HepG2 (cell line): Measurements from ENCODE around the gene DEFB129. TPM values are rescaled to one million over a fixed set of nuclear protein-coding genes. Genes with fewer than 3 reads are reported as not detected.

ENCODE experiments used
- ATAC-seq: fragments of 200-7000 bp; cut with Tn5 transposase; 3 replicates; pipeline ENCODE4 v1.9.1; 2020; ENCODE audit warnings: mild to moderate bottlenecking, moderate library complexity
- BruUV-seq: library from RNA; stranded (reverse); fragments of 400-500 nt; replicated peaks from 2 replicates; lab custom pipeline; 2021; lab: Mats Ljungman, UMichigan
- CTCF ChIA-PET: fragments of 300-600 bp; formaldehyde crosslinking; extraction: SDS; loops from one replicate; lab custom pipeline; 2021; ENCODE audit warnings: low total read pairs, inconsistent platforms, low intra/inter-chr PET ratio; lab: Yijun Ruan, JAX
- POLR2A ChIA-PET: fragments of 350-600 bp; sonication (Branson Sonifier 250); formaldehyde crosslinking; loops from one replicate; lab custom pipeline; 2020; ENCODE audit warnings: antibody characterized with exemption, inconsistent platforms; lab: Yijun Ruan, JAX
- DNase-seq: peaks from one replicate; pipeline ENCODE4 v3.0.0-alpha.2; 2015; ENCODE audit warnings: low spot score
- FAIRE-seq: peaks from 3 replicates; lab custom pipeline; 2011; peaks lifted over from hg19 to GRCh38; lab: Jason Lieb, UNC
- H2AFZ ChIP-seq: one replicate; pipeline ENCODE4 v1.6.1; 2011; ENCODE audit warnings: low read length, inconsistent platforms
- H3K27ac ChIP-seq: fragments of 300-600 bp; 3 replicates; pipeline ENCODE4 v1.8.0; 2011; ENCODE audit warnings: mixed run types, mild to moderate bottlenecking, mixed read lengths, low read length, inconsistent platforms; ENCODE audit not compliant: insufficient read depth; ENCODE audit errors: extremely low read length
- H3K27me3 ChIP-seq, 2 experiments: fragments of 200-600 bp in 1 of 2; 2 replicates in 1 of 2; 3 replicates in 1 of 2; pipeline versions ENCODE4 v1.6.0 to v1.8.0; 2011; ENCODE audit warnings: low read length in 2 of 2, mild to moderate bottlenecking in 2 of 2, moderate library complexity in 2 of 2, inconsistent platforms in 1 of 2; ENCODE audit not compliant: insufficient read depth in 2 of 2, control insufficient read depth in 1 of 2
- H3K36me3 ChIP-seq, 2 experiments: fragments of 200-600 bp in 1 of 2; replicated peaks in 1 of 2; 2 replicates in 1 of 2; 3 replicates in 1 of 2; pipeline versions ENCODE4 v1.5.1 to v1.8.0; 2011; ENCODE audit warnings: low read length in 2 of 2, inconsistent platforms in 1 of 2; ENCODE audit not compliant: insufficient read depth in 2 of 2, control insufficient read depth in 1 of 2
- H3K4me1 ChIP-seq: 2 replicates; pipeline ENCODE4 v1.5.1; 2012; ENCODE audit warnings: low read length, inconsistent platforms; ENCODE audit not compliant: insufficient read depth
- H3K4me2 ChIP-seq: 2 replicates; pipeline ENCODE4 v1.6.0; 2011; ENCODE audit warnings: low read depth, low read length, inconsistent platforms
- H3K4me3 ChIP-seq, 3 experiments: fragments of 200-600 bp in 1 of 3; sonication (generic), shearing (Covaris generic) in 1 of 3; replicated peaks in 1 of 3; 2 replicates each; pipeline ENCODE4 v1.5.1; 2011 to 2016; ENCODE audit warnings: low read length in 3 of 3, inconsistent platforms in 2 of 3, low read depth in 2 of 3, mild to moderate bottlenecking in 2 of 3, control low read depth in 1 of 3, mixed read lengths in 1 of 3; ENCODE audit not compliant: insufficient read depth in 1 of 3
- H3K79me2 ChIP-seq: one replicate; pipeline ENCODE4 v1.6.1; 2011; ENCODE audit warnings: low read length, inconsistent platforms; ENCODE audit not compliant: insufficient read depth
- H3K9ac ChIP-seq: 2 replicates; pipeline ENCODE4 v1.6.0; 2011; ENCODE audit warnings: mild to moderate bottlenecking, low read depth, low read length, inconsistent platforms; ENCODE audit not compliant: insufficient read depth
- H3K9me3 ChIP-seq: 2 replicates; pipeline ENCODE4 v1.5.1; 2012; ENCODE audit warnings: mild to moderate bottlenecking, low read length
- H4K20me1 ChIP-seq: 2 replicates; pipeline ENCODE4 v1.6.0; 2011; ENCODE audit warnings: inconsistent platforms, mild to moderate bottlenecking, low read length, moderate library complexity; ENCODE audit not compliant: insufficient read depth
- ATF7 ChIP-seq, 2 experiments: fragments of 450-650 bp in 1 of 2; sonication (generic) in 1 of 2; formaldehyde crosslinking in 1 of 2; IDR thresholded peaks; 2 replicates each; pipeline versions ENCODE4 v1.4.0 to v1.6.1; 2016 to 2020; ENCODE audit warnings: antibody characterized with exemption in 1 of 2, mild to moderate bottlenecking in 1 of 2, missing genetic modification reagents in 1 of 2
- CREB1 ChIP-seq, 2 experiments: fragments of 450-650 bp in 1 of 2; IDR thresholded peaks; 2 replicates each; pipeline ENCODE4 v1.6.1; 2016 to 2017; ENCODE audit warnings: control low read depth in 1 of 2, mild to moderate bottlenecking in 1 of 2, missing compliant biosample characterization in 1 of 2, missing genetic modification characterization in 1 of 2
- ISL2 ChIP-seq: sonication (generic); formaldehyde crosslinking; IDR thresholded peaks from 2 replicates; pipeline ENCODE4 v1.5.0; 2020; ENCODE audit warnings: missing genetic modification reagents
- WGBS: methylation state at CpG from one replicate; pipeline ENCODE4 v1.1.6; 2017; ENCODE audit warnings: low lambda C conversion rate; 5-methylcytosine and 5-hydroxymethylcytosine counted together
- in situ Hi-C: cut with HindIII; loops from 2 replicates; pipeline ENCODE4 v1.10.0; 2017; ENCODE audit warnings: low pct_unique_long_range_greater_than_20kb; ENCODE audit not compliant: extremely low pct_ligation_motif_present
- intact Hi-C: fragments of 100-400 bp; cut with micrococcal nuclease; formaldehyde crosslinking; loops from one replicate; pipeline ENCODE4 v1.10.0; 2022; ENCODE audit not compliant: unreplicated experiment
- polyA plus RNA-seq, 8 experiments: library from polyadenylated mRNA; depleted of rRNA in 3 of 8; stranded (reverse) in 7 of 8; unstranded in 1 of 8; fragments of >200 nt; fragmentation: Illumina TruSeq in 4 of 8; extraction: Trizol in 4 of 8; gene quantifications; 2 replicates each; pipeline versions ENCODE4 v1.2.1 to v1.2.3, GENCODE V29; 2011 to 2016; ENCODE audit warnings: low read depth in 4 of 8, missing spikeins in 1 of 8, mixed read lengths in 1 of 8; ENCODE audit not compliant: insufficient read depth in 1 of 8
- total RNA-seq, 5 experiments: library from RNA; depleted of rRNA; stranded (reverse); fragments of >200 nt; fragmentation: Illumina TruSeq; extraction: Trizol; gene quantifications; 2 replicates each; pipeline ENCODE4 v1.2.3, GENCODE V29; 2016; ENCODE audit warnings: low read depth in 1 of 5
- TF ChIP-seq, protein P1 (sequence below), 2 experiments: fragments of 450-650 bp in 1 of 2; sonication (generic) in 1 of 2; formaldehyde crosslinking in 1 of 2; IDR thresholded peaks; 2 replicates each; pipeline versions ENCODE4 v1.6.1 to v1.8.0; 2016 to 2022; ENCODE audit warnings: antibody characterized with exemption in 1 of 2, mild to moderate bottlenecking in 1 of 2, missing genetic modification reagents in 1 of 2

The DEFB129 gene
- total and polyA plus RNA-seq, 2 of the 13 experiments (the other 11 are each of a cell fraction or from before 2014, with no cell fraction given), result not detected

DNA sequence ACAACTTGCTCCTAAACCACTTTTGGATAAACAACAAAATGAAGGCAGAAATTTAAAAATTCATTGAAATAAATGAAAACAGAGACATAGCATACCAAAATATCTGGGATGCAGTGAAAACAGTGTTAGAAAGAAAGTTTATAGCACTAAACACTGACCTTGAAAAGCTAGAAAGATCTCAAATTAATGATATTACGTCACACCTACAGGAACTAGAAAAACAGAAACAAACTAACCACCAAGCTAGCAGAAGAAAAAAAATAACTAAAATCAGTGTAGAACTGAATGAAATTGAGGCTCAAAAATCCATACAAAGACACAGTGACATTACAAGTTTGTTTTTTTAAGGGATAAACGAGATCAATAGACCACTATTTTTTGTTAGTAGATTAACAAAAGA lies 42.8 kb upstream of the DEFB129 start:
- no peaks in the 10 kb centered on the region for H3K79me2 ChIP-seq
- no peaks in the 10 kb centered on the region for H4K20me1 ChIP-seq
- no peaks in the 10 kb centered on the region for H3K4me1 ChIP-seq
- ChIA-PET CTCF (no interaction called here), POLR2A (no interaction called here)
- TF ChIP-seq, protein P1, sequence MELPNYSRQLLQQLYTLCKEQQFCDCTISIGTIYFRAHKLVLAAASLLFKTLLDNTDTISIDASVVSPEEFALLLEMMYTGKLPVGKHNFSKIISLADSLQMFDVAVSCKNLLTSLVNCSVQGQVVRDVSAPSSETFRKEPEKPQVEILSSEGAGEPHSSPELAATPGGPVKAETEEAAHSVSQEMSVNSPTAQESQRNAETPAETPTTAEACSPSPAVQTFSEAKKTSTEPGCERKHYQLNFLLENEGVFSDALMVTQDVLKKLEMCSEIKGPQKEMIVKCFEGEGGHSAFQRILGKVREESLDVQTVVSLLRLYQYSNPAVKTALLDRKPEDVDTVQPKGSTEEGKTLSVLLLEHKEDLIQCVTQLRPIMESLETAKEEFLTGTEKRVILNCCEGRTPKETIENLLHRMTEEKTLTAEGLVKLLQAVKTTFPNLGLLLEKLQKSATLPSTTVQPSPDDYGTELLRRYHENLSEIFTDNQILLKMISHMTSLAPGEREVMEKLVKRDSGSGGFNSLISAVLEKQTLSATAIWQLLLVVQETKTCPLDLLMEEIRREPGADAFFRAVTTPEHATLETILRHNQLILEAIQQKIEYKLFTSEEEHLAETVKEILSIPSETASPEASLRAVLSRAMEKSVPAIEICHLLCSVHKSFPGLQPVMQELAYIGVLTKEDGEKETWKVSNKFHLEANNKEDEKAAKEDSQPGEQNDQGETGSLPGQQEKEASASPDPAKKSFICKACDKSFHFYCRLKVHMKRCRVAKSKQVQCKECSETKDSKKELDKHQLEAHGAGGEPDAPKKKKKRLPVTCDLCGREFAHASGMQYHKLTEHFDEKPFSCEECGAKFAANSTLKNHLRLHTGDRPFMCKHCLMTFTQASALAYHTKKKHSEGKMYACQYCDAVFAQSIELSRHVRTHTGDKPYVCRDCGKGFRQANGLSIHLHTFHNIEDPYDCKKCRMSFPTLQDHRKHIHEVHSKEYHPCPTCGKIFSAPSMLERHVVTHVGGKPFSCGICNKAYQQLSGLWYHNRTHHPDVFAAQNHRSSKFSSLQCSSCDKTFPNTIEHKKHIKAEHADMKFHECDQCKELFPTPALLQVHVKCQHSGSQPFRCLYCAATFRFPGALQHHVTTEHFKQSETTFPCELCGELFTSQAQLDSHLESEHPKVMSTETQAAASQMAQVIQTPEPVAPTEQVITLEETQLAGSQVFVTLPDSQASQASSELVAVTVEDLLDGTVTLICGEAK (IDR thresholded peaks at IDR 0.05), result 0 out of 2 replicates have a peak, but pooled peaks have one; percentile 8
- TF ChIP-seq, protein P1 (CRISPR knock-in tag; IDR thresholded peaks at IDR 0.05), result no peak
- TF ChIP-seq ATF7 (IDR thresholded peaks at IDR 0.05), result peak; percentile 92
- no peak for TF ChIP-seq ATF7 (CRISPR knock-in tag; IDR thresholded peaks at IDR 0.05)
- no peak for TF ChIP-seq ISL2 (CRISPR knock-in tag)
- peak; percentile 86 for TF ChIP-seq CREB1 (IDR thresholded peaks at IDR 0.05)
- no peak for TF ChIP-seq CREB1 (CRISPR knock-in tag; IDR thresholded peaks at IDR 0.05)
- FAIRE-seq (no peak), DNase-seq (no peak), ATAC-seq (no peak)
- BruUV-seq, result no TSS peak
- WGBS, result 1% methylated on average over 2 of the region's 2 CpGs
- no peak overlapping the region for H3K27ac ChIP-seq
- no peaks in the 10 kb centered on the region; a peak in 1 of 5 replicates for H3K27me3 ChIP-seq
- H3K4me2 ChIP-seq, result no peak overlapping the region
- intact Hi-C loops (no loop called here), in situ Hi-C loops (no loop called here)
- H2AFZ ChIP-seq, result no peak overlapping the region
- no peak overlapping the region for H3K4me3 ChIP-seq
- H3K36me3 ChIP-seq, result no peaks in the 10 kb centered on the region
- H3K9me3 ChIP-seq, result no peaks in the 10 kb centered on the region; the same call in 1 of the 2 replicates
- H3K9ac ChIP-seq, result no peak overlapping the region
